ENCODE data around the gene PRPF4. TPM values are rescaled to one million over a fixed set of nuclear protein-coding genes. Genes with fewer than 3 reads are reported as not detected.

PRPF4 gene
- total RNA-seq, 2 experiments from 2014 or later: 23.4 to 25.5 TPM

DNA sequence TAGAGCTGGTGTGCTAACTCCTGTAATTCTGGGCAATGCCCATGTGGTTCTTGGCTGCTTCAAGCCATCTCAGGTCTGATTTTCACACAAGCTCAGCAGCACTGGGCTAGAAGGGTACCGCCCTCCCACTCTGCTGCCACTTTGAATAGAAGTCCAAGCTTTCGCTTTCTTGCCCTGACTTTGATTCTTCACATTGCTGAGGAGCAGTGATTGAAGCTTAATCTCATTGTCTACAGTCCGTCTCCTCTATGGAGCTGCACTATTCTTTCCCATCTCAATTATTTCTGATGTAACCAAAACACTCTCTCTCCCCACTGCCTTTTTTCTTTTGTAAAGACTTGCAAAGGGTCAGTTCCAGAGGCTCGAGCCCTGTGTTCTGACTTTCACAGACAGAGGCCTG lies 40.6 kb downstream of the PRPF4 start:
- Mint-ChIP-seq H3K27ac (no peak overlapping the region), H3K36me3 (ENCODE audit: low read depth) (no peaks in the 10 kb centered on the region), H3K4me3 (no peak overlapping the region), H3K27me3 (no peaks in the 10 kb centered on the region), H3K9me3 (no peaks in the 10 kb centered on the region), H3K4me1 (ENCODE audit: low read depth) (no peaks in the 10 kb centered on the region)
- Histone ChIP-seq H3K9me3 (ENCODE audit: control insufficient read depth in 1 of 2, insufficient read depth in 1 of 2, low read length in 2 of 2) (no peaks in the 10 kb centered on the region), H3K27ac (ENCODE audit: low read depth in 1 of 2, low read length in 2 of 2) (no peak overlapping the region), H3K36me3 (ENCODE audit: insufficient read depth, low read length) (no peaks in the 10 kb centered on the region), H3K4me3 (ENCODE audit: low read length) (no peak overlapping the region), H3K27me3 (ENCODE audit: control insufficient read depth in 1 of 2, insufficient read depth in 2 of 2, low read length in 2 of 2) (no peaks in the 10 kb centered on the region), H3K4me1 (ENCODE audit: insufficient read depth, low read length) (no peaks in the 10 kb centered on the region)
- no peak for ATAC-seq (ENCODE audit: poor library complexity)
- POLR2A ChIA-PET: no interaction called here
- TF ChIP-seq, protein P1, sequence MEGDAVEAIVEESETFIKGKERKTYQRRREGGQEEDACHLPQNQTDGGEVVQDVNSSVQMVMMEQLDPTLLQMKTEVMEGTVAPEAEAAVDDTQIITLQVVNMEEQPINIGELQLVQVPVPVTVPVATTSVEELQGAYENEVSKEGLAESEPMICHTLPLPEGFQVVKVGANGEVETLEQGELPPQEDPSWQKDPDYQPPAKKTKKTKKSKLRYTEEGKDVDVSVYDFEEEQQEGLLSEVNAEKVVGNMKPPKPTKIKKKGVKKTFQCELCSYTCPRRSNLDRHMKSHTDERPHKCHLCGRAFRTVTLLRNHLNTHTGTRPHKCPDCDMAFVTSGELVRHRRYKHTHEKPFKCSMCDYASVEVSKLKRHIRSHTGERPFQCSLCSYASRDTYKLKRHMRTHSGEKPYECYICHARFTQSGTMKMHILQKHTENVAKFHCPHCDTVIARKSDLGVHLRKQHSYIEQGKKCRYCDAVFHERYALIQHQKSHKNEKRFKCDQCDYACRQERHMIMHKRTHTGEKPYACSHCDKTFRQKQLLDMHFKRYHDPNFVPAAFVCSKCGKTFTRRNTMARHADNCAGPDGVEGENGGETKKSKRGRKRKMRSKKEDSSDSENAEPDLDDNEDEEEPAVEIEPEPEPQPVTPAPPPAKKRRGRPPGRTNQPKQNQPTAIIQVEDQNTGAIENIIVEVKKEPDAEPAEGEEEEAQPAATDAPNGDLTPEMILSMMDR (IDR thresholded peaks at IDR 0.05): no peak
- CTCF ChIA-PET: no interaction called here
- intact Hi-C loops (cut with DNase I, micrococcal nuclease): no loop called here
- no peak for DNase-seq

GRCh38 chr9:113317777-113318176 lies 42.3 kb downstream of the PRPF4 start:
- intact Hi-C loops (cut with DNase I, micrococcal nuclease): no loop called here
- Mint-ChIP-seq H3K27me3 (no peaks in the 10 kb centered on the region), H3K36me3 (ENCODE audit: low read depth) (no peaks in the 10 kb centered on the region), H3K9me3 (no peaks in the 10 kb centered on the region), H3K27ac (no peak overlapping the region), H3K4me1 (ENCODE audit: low read depth) (no peaks in the 10 kb centered on the region), H3K4me3 (no peak overlapping the region)
- Histone ChIP-seq H3K4me1 (ENCODE audit: insufficient read depth, low read length) (no peaks in the 10 kb centered on the region), H3K9me3 (ENCODE audit: control insufficient read depth in 1 of 2, insufficient read depth in 1 of 2, low read length in 2 of 2) (no peaks in the 10 kb centered on the region), H3K4me3 (ENCODE audit: low read length) (no peak overlapping the region), H3K27ac (ENCODE audit: low read depth in 1 of 2, low read length in 2 of 2) (no peak overlapping the region), H3K36me3 (ENCODE audit: insufficient read depth, low read length) (no peaks in the 10 kb centered on the region), H3K27me3 (ENCODE audit: control insufficient read depth in 1 of 2, insufficient read depth in 2 of 2, low read length in 2 of 2) (no peaks in the 10 kb centered on the region)
- DNase-seq (no peak), ATAC-seq (ENCODE audit: poor library complexity) (no peak)
- ChIA-PET CTCF (no interaction called here), POLR2A (no interaction called here)
- TF ChIP-seq, protein P1 (IDR thresholded peaks at IDR 0.05): no peak

- no peaks in the 10 kb centered on the region for H3K36me3 ChIP-seq (ENCODE audit: insufficient read depth, low read length)
- Mint-ChIP-seq H3K4me1 (ENCODE audit: low read depth) (no peaks in the 10 kb centered on the region), H3K4me3 (no peak overlapping the region), H3K27ac (no peak overlapping the region), H3K9me3 (no peaks in the 10 kb centered on the region), H3K27me3 (no peaks in the 10 kb centered on the region), H3K36me3 (ENCODE audit: low read depth) (no peaks in the 10 kb centered on the region)
- POLR2A ChIA-PET: no interaction called here
- intact Hi-C loops (cut with DNase I, micrococcal nuclease): no loop called here
- H3K9me3 ChIP-seq (ENCODE audit: control insufficient read depth in 1 of 2, insufficient read depth in 1 of 2, low read length in 2 of 2): no peaks in the 10 kb centered on the region
- CTCF ChIA-PET: no interaction called here
- H3K4me3 ChIP-seq (ENCODE audit: low read length): no peak overlapping the region
- ATAC-seq (ENCODE audit: poor library complexity) (no peak), DNase-seq (no peak)
- no peak overlapping the region for H3K27ac ChIP-seq (ENCODE audit: low read depth in 1 of 2, low read length in 2 of 2)
- H3K4me1 ChIP-seq (ENCODE audit: insufficient read depth, low read length): no peaks in the 10 kb centered on the region
- no peaks in the 10 kb centered on the region for H3K27me3 ChIP-seq (ENCODE audit: control insufficient read depth in 1 of 2, insufficient read depth in 2 of 2, low read length in 2 of 2)
- TF ChIP-seq, protein P1 (IDR thresholded peaks at IDR 0.05): no peak
Observed at GRCh38 chr9:113319054-113319453, 43.6 kb downstream of the PRPF4 start.

All from CD4-positive, alpha-beta T cell (primary cell).